CD14-positive monocyte (primary cell): ENCODE results near the gene YES1. TPM values are rescaled to one million over a fixed set of nuclear protein-coding genes. Genes with fewer than 3 reads are reported as not detected.

Experiments
- DNase-seq, 3 donors: peaks; one replicate each; pipeline ENCODE4 v3.0.0-alpha.2; 2011 to 2022
- H2AFZ ChIP-seq: 2 replicates; pipeline ENCODE4 v1.6.0; 2012; ENCODE audit warnings: mild to moderate bottlenecking, low read depth, low read length, inconsistent platforms; ENCODE audit not compliant: insufficient read depth, poor library complexity, severe bottlenecking
- H3K27ac ChIP-seq, 2 donors: 1 replicate in 1 of 2; 2 replicates in 1 of 2; pipeline ENCODE4 v1.5.1; 2012 to 2013; ENCODE audit warnings: low read length in 2 of 2, control low read depth in 1 of 2, inconsistent platforms in 1 of 2, low read depth in 1 of 2, mild to moderate bottlenecking in 1 of 2
- H3K27me3 ChIP-seq, 2 donors: one replicate each; pipeline versions ENCODE4 v1.6.0 to v1.6.1; 2011 to 2013; ENCODE audit warnings: low read length in 2 of 2; ENCODE audit not compliant: control insufficient read depth in 2 of 2, insufficient read depth in 2 of 2
- H3K36me3 ChIP-seq, 2 donors: replicated peaks in 1 of 2; 1 replicate in 1 of 2; 2 replicates in 1 of 2; pipeline versions ENCODE4 v1.5.1 to v1.6.1; 2012 to 2013; ENCODE audit warnings: low read length in 2 of 2, control low read depth in 1 of 2, inconsistent platforms in 1 of 2, mild to moderate bottlenecking in 1 of 2; ENCODE audit not compliant: insufficient read depth in 2 of 2, control insufficient read depth in 1 of 2
- H3K4me1 ChIP-seq, 2 donors: 1 replicate in 1 of 2; 2 replicates in 1 of 2; pipeline versions ENCODE4 v1.5.1 to v1.6.1; 2012 to 2013; ENCODE audit warnings: low read length in 2 of 2, control low read depth in 1 of 2, inconsistent platforms in 1 of 2, mild to moderate bottlenecking in 1 of 2, moderate library complexity in 1 of 2; ENCODE audit not compliant: insufficient read depth in 2 of 2, control insufficient read depth in 1 of 2
- H3K4me2 ChIP-seq: replicated peaks from 2 replicates; pipeline ENCODE3; 2012; ENCODE audit warnings: low read length, moderate library complexity, mild to moderate bottlenecking; ENCODE audit not compliant: poor library complexity, severe bottlenecking; ENCODE audit errors: extremely low read depth
- H3K4me3 ChIP-seq, 3 experiments: fragments of 200-600 bp in 1 of 3; sonication (generic) in 1 of 3; replicated peaks in 1 of 3; 1 replicate in 2 of 3; 2 replicates in 1 of 3; pipeline ENCODE4 v1.5.1; 2011 to 2013; ENCODE audit warnings: low read length in 3 of 3, mild to moderate bottlenecking in 3 of 3, control low read depth in 2 of 3, low read depth in 2 of 3, inconsistent platforms in 1 of 3, moderate library complexity in 1 of 3
- H3K79me2 ChIP-seq: 2 replicates; pipeline ENCODE4 v1.6.0; 2012; ENCODE audit warnings: mild to moderate bottlenecking, control low read depth, inconsistent platforms, low read length, moderate library complexity; ENCODE audit not compliant: insufficient read depth
- H3K9ac ChIP-seq: 2 replicates; pipeline ENCODE4 v1.6.0; 2017; ENCODE audit warnings: low read length, mild to moderate bottlenecking; ENCODE audit not compliant: insufficient read depth, poor library complexity, severe bottlenecking
- H3K9me3 ChIP-seq, 2 donors: replicated peaks in 1 of 2; 1 replicate in 1 of 2; 2 replicates in 1 of 2; pipeline versions ENCODE4 v1.5.1 to v1.6.1; 2012 to 2013; ENCODE audit warnings: low read length in 2 of 2, control low read depth in 1 of 2; ENCODE audit not compliant: control insufficient read depth in 1 of 2, insufficient read depth in 1 of 2
- H4K20me1 ChIP-seq: 2 replicates; pipeline ENCODE4 v1.6.0; 2012; ENCODE audit warnings: mild to moderate bottlenecking, low read length, control low read depth, moderate library complexity; ENCODE audit not compliant: insufficient read depth
- H3K27ac Mint-ChIP-seq, 7 donors: one replicate each; pipeline ENCODE4 v1.8.0; 2020; ENCODE audit warnings: mild to moderate bottlenecking in 7 of 7, mixed read lengths in 7 of 7, moderate library complexity in 6 of 7, inconsistent platforms in 2 of 7
- H3K27me3 Mint-ChIP-seq, 3 donors: one replicate each; pipeline ENCODE4 v1.8.0; 2021 to 2022; ENCODE audit warnings: low read depth in 3 of 3, mild to moderate bottlenecking in 3 of 3, mixed read lengths in 3 of 3, moderate library complexity in 3 of 3, inconsistent platforms in 1 of 3
- H3K36me3 Mint-ChIP-seq, 2 donors: one replicate each; pipeline ENCODE4 v1.8.0; 2020; ENCODE audit warnings: mixed read lengths in 2 of 2, inconsistent platforms in 1 of 2, mild to moderate bottlenecking in 1 of 2
- H3K4me1 Mint-ChIP-seq: one replicate; pipeline ENCODE4 v1.8.0; 2020; ENCODE audit warnings: mild to moderate bottlenecking, mixed read lengths
- H3K4me3 Mint-ChIP-seq, 2 donors: one replicate each; pipeline ENCODE4 v1.8.0; 2020; ENCODE audit warnings: mild to moderate bottlenecking in 2 of 2, mixed read lengths in 2 of 2, moderate library complexity in 1 of 2
- H3K9me3 Mint-ChIP-seq, 7 donors: one replicate each; pipeline ENCODE4 v1.8.0; 2020 to 2022; ENCODE audit warnings: mixed read lengths in 7 of 7, mild to moderate bottlenecking in 6 of 7, moderate library complexity in 6 of 7, inconsistent platforms in 2 of 7
- WGBS: methylation state at CpG from one replicate; pipeline ENCODE4 v1.1.5; 2013; ENCODE audit warnings: missing lambda C conversion rate; ENCODE audit not compliant: insufficient coverage; 5-methylcytosine and 5-hydroxymethylcytosine counted together
- intact Hi-C, 2 donors: fragments of 100-400 bp; cut with micrococcal nuclease; formaldehyde crosslinking; loops; one replicate each; pipeline versions ENCODE4 v1.15.0 to v1.15.1; 2023
- polyA plus RNA-seq, 3 donors: library from polyadenylated mRNA; depleted of rRNA in 1 of 3; unstranded in 2 of 3; stranded (reverse) in 1 of 3; fragments of 300-500 nt in 2 of 3; fragments of >200 nt in 1 of 3; fragmentation: Illumina TruSeq in 2 of 3; gene quantifications; 1 replicate in 2 of 3; 2 replicates in 1 of 3; pipeline ENCODE4 v1.2.3, GENCODE V29; 2012 to 2021
- TF ChIP-seq, protein P1 (sequence below): fragments of 200-600 bp; IDR thresholded peaks from one replicate; pipeline ENCODE4 v1.8.0; 2022; ENCODE audit warnings: antibody characterized with exemption, mild to moderate bottlenecking

Gene YES1
- polyA plus RNA-seq, 3 donors, result not detected

DNA sequence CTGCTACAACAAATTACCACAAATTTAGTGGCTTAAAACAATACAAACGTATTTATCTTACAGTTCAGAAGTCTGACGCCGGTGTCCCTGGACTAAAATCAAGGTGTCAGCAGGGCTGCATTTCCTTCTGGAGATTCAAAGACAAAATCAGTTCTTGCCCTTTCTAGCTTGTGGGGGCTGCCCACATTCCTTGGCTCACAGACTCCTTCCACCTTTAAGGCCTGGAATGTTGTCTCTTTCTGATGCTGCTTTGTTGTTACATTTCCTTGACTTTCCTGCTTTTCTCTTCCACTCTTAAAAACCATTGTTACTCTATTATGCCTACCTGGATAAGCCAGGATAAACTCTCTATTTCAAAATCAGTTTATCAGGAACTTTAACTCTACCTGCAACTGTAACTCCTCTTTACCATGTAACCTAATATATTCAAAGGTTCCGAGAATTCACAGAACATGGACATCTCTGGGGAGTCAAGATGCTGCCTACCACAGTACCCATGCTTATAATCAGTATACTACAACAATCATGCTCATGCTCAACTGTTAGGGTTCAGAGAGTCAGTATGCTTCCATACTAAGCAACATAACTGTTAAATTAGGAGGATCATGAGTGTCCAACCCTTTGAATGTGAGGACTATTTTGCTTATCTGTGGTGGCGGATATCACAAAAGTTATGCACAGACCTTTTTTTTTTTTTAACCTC is 27.4 kb downstream of the YES1 start:
- H3K36me3 Mint-ChIP-seq, result no peaks in the 10 kb centered on the region
- TF ChIP-seq, protein P1, sequence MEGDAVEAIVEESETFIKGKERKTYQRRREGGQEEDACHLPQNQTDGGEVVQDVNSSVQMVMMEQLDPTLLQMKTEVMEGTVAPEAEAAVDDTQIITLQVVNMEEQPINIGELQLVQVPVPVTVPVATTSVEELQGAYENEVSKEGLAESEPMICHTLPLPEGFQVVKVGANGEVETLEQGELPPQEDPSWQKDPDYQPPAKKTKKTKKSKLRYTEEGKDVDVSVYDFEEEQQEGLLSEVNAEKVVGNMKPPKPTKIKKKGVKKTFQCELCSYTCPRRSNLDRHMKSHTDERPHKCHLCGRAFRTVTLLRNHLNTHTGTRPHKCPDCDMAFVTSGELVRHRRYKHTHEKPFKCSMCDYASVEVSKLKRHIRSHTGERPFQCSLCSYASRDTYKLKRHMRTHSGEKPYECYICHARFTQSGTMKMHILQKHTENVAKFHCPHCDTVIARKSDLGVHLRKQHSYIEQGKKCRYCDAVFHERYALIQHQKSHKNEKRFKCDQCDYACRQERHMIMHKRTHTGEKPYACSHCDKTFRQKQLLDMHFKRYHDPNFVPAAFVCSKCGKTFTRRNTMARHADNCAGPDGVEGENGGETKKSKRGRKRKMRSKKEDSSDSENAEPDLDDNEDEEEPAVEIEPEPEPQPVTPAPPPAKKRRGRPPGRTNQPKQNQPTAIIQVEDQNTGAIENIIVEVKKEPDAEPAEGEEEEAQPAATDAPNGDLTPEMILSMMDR, result no peak
- no peak overlapping the region for H3K9ac ChIP-seq
- no peaks in the 10 kb centered on the region for H3K79me2 ChIP-seq
- no peaks in the 10 kb centered on the region for H3K4me1 ChIP-seq
- no peak overlapping the region for H3K27ac Mint-ChIP-seq
- intact Hi-C loops, result no loop called here
- DNase-seq, result no peak
- 74% methylated on average over 3 of the region's 5 CpGs for WGBS
- no peaks in the 10 kb centered on the region for H3K4me1 Mint-ChIP-seq
- H4K20me1 ChIP-seq, result no peaks in the 10 kb centered on the region
- no peaks in the 10 kb centered on the region for H3K9me3 ChIP-seq
- H2AFZ ChIP-seq, result no peak overlapping the region
- H3K36me3 ChIP-seq, result no peaks in the 10 kb centered on the region
- no peak overlapping the region for H3K4me3 Mint-ChIP-seq
- no peak overlapping the region for H3K4me3 ChIP-seq
- H3K4me2 ChIP-seq, result no peak overlapping the region
- H3K9me3 Mint-ChIP-seq, result peaks cover 0 to 2% (median 0%) of the 10 kb centered on the region in 7 donors
- H3K27ac ChIP-seq, result no peak overlapping the region
- H3K27me3 ChIP-seq, result peaks cover 61 to 73% of the 10 kb centered on the region in 2 donors
- H3K27me3 Mint-ChIP-seq, result peaks cover 42 to 75% (median 48%) of the 10 kb centered on the region in 3 donors

DNA sequence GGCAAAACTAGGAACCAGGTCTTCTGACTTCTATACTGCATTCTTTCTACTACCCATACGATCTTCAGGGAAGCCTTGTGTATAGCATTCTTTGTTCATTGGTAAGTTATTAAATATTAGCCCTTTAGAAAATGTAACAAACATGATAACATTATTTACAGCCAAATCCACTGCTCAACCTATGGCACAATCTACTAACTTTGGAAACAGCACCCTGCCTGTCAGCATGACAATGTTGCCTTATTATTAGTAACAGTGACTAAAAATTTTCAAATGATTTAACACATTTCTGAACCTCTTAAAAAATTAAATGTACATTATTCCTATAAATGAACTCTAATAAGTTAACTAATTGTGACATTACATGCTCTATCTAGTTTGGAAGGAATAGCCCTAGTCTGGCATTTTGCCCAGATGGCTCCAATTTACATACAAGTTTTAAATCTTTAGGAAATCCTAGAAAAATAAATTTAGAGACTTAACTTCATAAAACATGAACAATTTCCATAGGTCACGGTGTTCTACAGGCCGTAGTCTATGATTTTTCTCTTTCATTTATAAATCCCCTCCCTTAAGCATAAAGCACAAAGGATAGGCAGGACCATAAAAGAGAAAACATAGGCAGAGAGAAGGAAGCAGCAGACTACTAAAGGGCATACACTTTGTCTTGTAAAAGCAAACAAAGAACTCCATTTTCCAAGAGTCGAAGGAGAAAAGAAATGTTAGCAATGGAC is 33.7 kb downstream of the YES1 start:
- no peak overlapping the region for H3K4me3 ChIP-seq
- H2AFZ ChIP-seq, result no peak overlapping the region
- no peak overlapping the region for H3K9ac ChIP-seq
- Mint-ChIP-seq H3K9me3 (peaks cover 0 to 2% (median 0%) of the 10 kb centered on the region in 7 donors), H3K27ac (no peak overlapping the region), H3K27me3 (peaks cover 25 to 69% (median 47%) of the 10 kb centered on the region in 3 donors), H3K4me1 (no peaks in the 10 kb centered on the region), H3K36me3 (no peaks in the 10 kb centered on the region), H3K4me3 (peak overlapping the region in 1 of 2 donors; percentile 70)
- TF ChIP-seq, protein P1, result no peak
- no peak for DNase-seq
- H3K9me3 ChIP-seq, result no peaks in the 10 kb centered on the region
- intact Hi-C loops, result no loop called here
- H4K20me1 ChIP-seq, result no peaks in the 10 kb centered on the region
- H3K79me2 ChIP-seq, result no peaks in the 10 kb centered on the region
- no peak overlapping the region for H3K27ac ChIP-seq
- H3K4me2 ChIP-seq, result no peak overlapping the region
- WGBS, result no CpG with 5 or more reads among the region's 4 CpGs
- no peaks in the 10 kb centered on the region for H3K4me1 ChIP-seq
- H3K36me3 ChIP-seq, result no peaks in the 10 kb centered on the region
- H3K27me3 ChIP-seq, result peaks cover 57 to 67% of the 10 kb centered on the region in 2 donors
